RWPE2 (cell line): ENCODE results near the gene GPC5.
A peak's percentile ranks its signal among the peaks of the same experiment; 100 is the strongest.

Experiments
- ATAC-seq: fragments of 200-7000 bp; cut with Tn5 transposase; 3 replicates; pipeline ENCODE4 v1.9.1; 2021; ENCODE audit warnings: low read depth
- DNase-seq: peaks from one replicate; pipeline ENCODE4 v3.0.0-alpha.2; 2020; ENCODE audit warnings: low spot score
- H3K27ac ChIP-seq: fragments of 450-650 bp; 2 replicates; pipeline ENCODE4 v1.5.1; 2017; ENCODE audit warnings: mild to moderate bottlenecking; ENCODE audit not compliant: poor library complexity, severe bottlenecking
- H3K27me3 ChIP-seq: fragments of 250-450 bp; sonication (Bioruptor Pico); 2 replicates; pipeline ENCODE4 v1.5.1; 2021; ENCODE audit warnings: mild to moderate bottlenecking, moderate library complexity; ENCODE audit not compliant: insufficient read depth, poor library complexity, severe bottlenecking
- H3K36me3 ChIP-seq: fragments of 250-450 bp; sonication (Bioruptor Pico); 2 replicates; pipeline ENCODE4 v1.5.1; 2020; ENCODE audit warnings: low read depth, mild to moderate bottlenecking, moderate library complexity
- H3K4me1 ChIP-seq: fragments of 250-450 bp; sonication (Bioruptor Pico); 2 replicates; pipeline ENCODE4 v1.5.1; 2021; ENCODE audit warnings: mild to moderate bottlenecking, moderate library complexity; ENCODE audit not compliant: insufficient read depth, poor library complexity, severe bottlenecking
- H3K4me3 ChIP-seq: fragments of 250-450 bp; sonication (Bioruptor Pico); 2 replicates; pipeline ENCODE4 v1.5.1; 2021; ENCODE audit warnings: mild to moderate bottlenecking, moderate library complexity; ENCODE audit not compliant: severe bottlenecking
- H3K9me3 ChIP-seq: fragments of 250-450 bp; sonication (Bioruptor Pico); 2 replicates; pipeline ENCODE4 v1.5.1; 2021; ENCODE audit warnings: mild to moderate bottlenecking, moderate library complexity; ENCODE audit not compliant: severe bottlenecking
- TF ChIP-seq, protein P1 (sequence below): fragments of 450-650 bp; IDR thresholded peaks from one replicate; pipeline ENCODE4 v1.5.1; 2017; ENCODE audit warnings: mild to moderate bottlenecking, moderate library complexity; ENCODE audit not compliant: poor library complexity, severe bottlenecking

Gene GPC5

GRCh38 chr13:91356919-91357612, 41.4 kb upstream of the GPC5 start:
- peaks cover 54% of the 10 kb centered on the region for H3K36me3 ChIP-seq

DNA sequence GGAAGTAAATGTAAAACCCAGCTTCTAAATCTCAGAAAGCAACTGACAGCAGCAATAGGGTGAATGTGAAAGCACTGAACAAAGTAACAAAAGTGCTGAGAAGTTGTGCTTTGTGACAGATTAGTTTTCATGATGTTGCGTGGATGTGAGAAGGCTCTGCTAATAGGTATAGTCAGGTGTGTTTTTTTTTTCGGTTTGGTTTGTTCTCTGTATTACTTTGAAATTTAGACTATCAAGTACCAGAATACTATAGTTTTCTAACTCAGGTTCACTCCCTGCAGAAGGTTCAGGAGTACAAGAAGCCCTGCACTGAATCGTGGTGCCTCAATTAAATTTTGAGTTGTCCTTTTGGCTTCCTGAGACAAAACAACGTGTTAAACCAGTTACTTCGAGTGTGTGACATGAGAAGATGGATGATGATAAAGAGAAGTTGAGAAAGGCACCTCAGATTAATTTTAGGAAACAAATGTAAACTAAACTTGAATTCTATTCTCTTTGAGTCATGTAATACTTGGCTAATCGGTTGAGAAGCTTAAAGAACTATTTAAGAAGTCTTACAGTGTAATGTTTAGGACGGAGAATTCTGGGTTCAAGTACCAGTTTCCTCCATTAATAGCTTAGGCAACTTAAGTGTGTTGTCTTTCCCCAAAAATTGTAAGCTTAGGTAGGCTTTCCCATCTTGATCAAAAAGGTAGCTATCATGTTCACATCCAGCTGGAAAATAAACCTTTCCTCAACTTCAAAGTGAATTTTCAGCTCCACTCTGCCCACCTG, 40.6 kb upstream of the GPC5 start:
- H3K27ac ChIP-seq, result no peak overlapping the region
- no peak overlapping the region for H3K4me3 ChIP-seq
- DNase-seq (no peak), ATAC-seq (no peak)
- TF ChIP-seq, protein P1, sequence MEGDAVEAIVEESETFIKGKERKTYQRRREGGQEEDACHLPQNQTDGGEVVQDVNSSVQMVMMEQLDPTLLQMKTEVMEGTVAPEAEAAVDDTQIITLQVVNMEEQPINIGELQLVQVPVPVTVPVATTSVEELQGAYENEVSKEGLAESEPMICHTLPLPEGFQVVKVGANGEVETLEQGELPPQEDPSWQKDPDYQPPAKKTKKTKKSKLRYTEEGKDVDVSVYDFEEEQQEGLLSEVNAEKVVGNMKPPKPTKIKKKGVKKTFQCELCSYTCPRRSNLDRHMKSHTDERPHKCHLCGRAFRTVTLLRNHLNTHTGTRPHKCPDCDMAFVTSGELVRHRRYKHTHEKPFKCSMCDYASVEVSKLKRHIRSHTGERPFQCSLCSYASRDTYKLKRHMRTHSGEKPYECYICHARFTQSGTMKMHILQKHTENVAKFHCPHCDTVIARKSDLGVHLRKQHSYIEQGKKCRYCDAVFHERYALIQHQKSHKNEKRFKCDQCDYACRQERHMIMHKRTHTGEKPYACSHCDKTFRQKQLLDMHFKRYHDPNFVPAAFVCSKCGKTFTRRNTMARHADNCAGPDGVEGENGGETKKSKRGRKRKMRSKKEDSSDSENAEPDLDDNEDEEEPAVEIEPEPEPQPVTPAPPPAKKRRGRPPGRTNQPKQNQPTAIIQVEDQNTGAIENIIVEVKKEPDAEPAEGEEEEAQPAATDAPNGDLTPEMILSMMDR, result no peak
- peaks cover 3% of the 10 kb centered on the region for H3K9me3 ChIP-seq
- no peaks in the 10 kb centered on the region for H3K27me3 ChIP-seq
- no peaks in the 10 kb centered on the region for H3K4me1 ChIP-seq
- H3K36me3 ChIP-seq, result peaks cover 46% of the 10 kb centered on the region

More at GRCh38 chr13:91356919-91357612, 41.4 kb upstream of the GPC5 start:
- no peak overlapping the region for H3K4me3 ChIP-seq
- H3K27ac ChIP-seq, result no peak overlapping the region
- no peaks in the 10 kb centered on the region for H3K4me1 ChIP-seq
- TF ChIP-seq, protein P1, result no peak
- DNase-seq (no peak), ATAC-seq (no peak)
- no peaks in the 10 kb centered on the region for H3K27me3 ChIP-seq
- H3K9me3 ChIP-seq, result peaks cover 3% of the 10 kb centered on the region

DNA sequence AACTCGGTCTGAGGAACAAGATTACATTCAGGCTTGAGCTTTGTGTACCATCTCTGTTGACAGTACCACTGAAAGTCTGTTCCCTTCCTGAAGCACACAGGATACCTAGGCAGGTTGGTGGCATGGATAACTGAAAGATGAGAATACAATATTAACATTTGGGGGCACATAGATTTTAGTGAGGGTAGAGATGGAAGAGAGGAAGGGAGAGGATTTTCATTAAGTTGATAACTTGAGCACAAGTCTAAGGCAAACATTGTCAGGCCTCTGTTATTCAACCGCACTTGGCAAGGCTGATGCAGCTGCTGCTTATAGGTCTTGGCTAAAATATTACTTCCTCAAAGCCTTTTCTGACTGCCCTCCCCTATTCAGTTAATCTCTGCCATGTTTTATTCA, 40.0 kb upstream of the GPC5 start:
- DNase-seq (no peak), ATAC-seq (0 out of 3 replicates have a peak, but pooled peaks have one; percentile 13)
- Histone ChIP-seq H3K4me3 (no peak overlapping the region), H3K4me1 (no peaks in the 10 kb centered on the region), H3K9me3 (no peaks in the 10 kb centered on the region), H3K27me3 (no peaks in the 10 kb centered on the region), H3K27ac (no peak overlapping the region), H3K36me3 (peaks cover 40% of the 10 kb centered on the region)
- TF ChIP-seq, protein P1, result no peak

GRCh38 chr13:91359111-91359510, 39.3 kb upstream of the GPC5 start:
- H3K4me3 ChIP-seq, result no peak overlapping the region
- TF ChIP-seq, protein P1, result no peak
- DNase-seq (no peak), ATAC-seq (no peak)
- peaks cover 33% of the 10 kb centered on the region for H3K36me3 ChIP-seq
- no peaks in the 10 kb centered on the region for H3K4me1 ChIP-seq
- H3K27ac ChIP-seq, result no peak overlapping the region
- no peaks in the 10 kb centered on the region for H3K9me3 ChIP-seq
- no peaks in the 10 kb centered on the region for H3K27me3 ChIP-seq
